ENCODE data around the gene MATCAP1.
A peak's percentile ranks its signal among the peaks of the same experiment; 100 is the strongest.

MATCAP1 gene

GRCh38 chr16:67183627-67184452 lies at the start of gene MATCAP1:
MATCAP1 (minus strand) TSS chr16:67183963; CDS start chr16:67180610, 3,353 bp downstream.
- peak; percentile 98 for DNase-seq (ENCODE audit: low read depth)
- H3K4me3 ChIP-seq (replicated peaks; ENCODE audit: low read depth, low read length): peak within 1 kb of the TSS; percentile 71
- TF ChIP-seq CTCF (IDR thresholded peaks at IDR 0.05; ENCODE audit: low read length, missing control alignments): no peak

GRCh38 chr16:67230809-67231660 lies 47.3 kb upstream of the MATCAP1 start:
- TF ChIP-seq CTCF (IDR thresholded peaks at IDR 0.05; ENCODE audit: low read length, missing control alignments): no peak
- DNase-seq (ENCODE audit: low read depth): no peak
- H3K4me3 ChIP-seq (replicated peaks; ENCODE audit: low read depth, low read length): no peak overlapping the region

GRCh38 chr16:67229906-67230808 lies 46.4 kb upstream of the MATCAP1 start:
- TF ChIP-seq CTCF (IDR thresholded peaks at IDR 0.05; ENCODE audit: low read length, missing control alignments): no peak
- H3K4me3 ChIP-seq (replicated peaks; ENCODE audit: low read depth, low read length): no peak overlapping the region
- no peak for DNase-seq (ENCODE audit: low read depth)

- DNase-seq (ENCODE audit: low read depth): no peak
- no peak overlapping the region for H3K4me3 ChIP-seq (replicated peaks; ENCODE audit: low read depth, low read length)
- TF ChIP-seq CTCF (IDR thresholded peaks at IDR 0.05; ENCODE audit: low read length, missing control alignments): no peak
Measured at GRCh38 chr16:67228905-67229304, 45.1 kb upstream of the MATCAP1 start.

GRCh38 chr16:67228034-67228785 lies 44.4 kb upstream of the MATCAP1 start:
- TF ChIP-seq CTCF (IDR thresholded peaks at IDR 0.05; ENCODE audit: low read length, missing control alignments): no peak
- peak overlapping the region; percentile 99 for H3K4me3 ChIP-seq (replicated peaks; ENCODE audit: low read depth, low read length)
- no peak for DNase-seq (ENCODE audit: low read depth)

GRCh38 chr16:67227567-67227921 lies 43.8 kb upstream of the MATCAP1 start:
- DNase-seq (ENCODE audit: low read depth): no peak
- no peak for TF ChIP-seq CTCF (IDR thresholded peaks at IDR 0.05; ENCODE audit: low read length, missing control alignments)
- H3K4me3 ChIP-seq (replicated peaks; ENCODE audit: low read depth, low read length): peak overlapping the region; percentile 99
